AG20443 (cell line): Measurements from ENCODE around the gene TXNL1.
A peak's percentile ranks its signal among the peaks of the same experiment; 100 is the strongest.
"Not testable (repeated sequence)": the region's sequence is repeated elsewhere in the genome, so short reads cannot be mapped to it uniquely, and the experiment has no call there.

ENCODE experiments used
- DNase-seq: peaks from one replicate; pipeline ENCODE4 v3.0.0; 2012; ENCODE audit warnings: low spot score, mixed read lengths

Gene TXNL1

GRCh38 chr18:56638232-56639103 lies at the start of gene TXNL1:
Gene TXNL1 (minus strand): TSS chr18:56638592. CDS start chr18:56638440, 152 bp downstream.
- DNase-seq, result peak; percentile 99

GRCh38 chr18:56684277-56684676 lies 45.9 kb upstream of the TXNL1 start:
- no peak for DNase-seq

GRCh38 chr18:56678836-56679565 lies 40.6 kb upstream of the TXNL1 start:
- no peak for DNase-seq

GRCh38 chr18:56676639-56677038 lies 38.2 kb upstream of the TXNL1 start:
- DNase-seq, result no peak

- DNase-seq, result no peak
These were observed 34.6 kb upstream of the TXNL1 start for GRCh38 chr18:56672981-56673380.

- no peak for DNase-seq
These were observed 34.0 kb upstream of the TXNL1 start for GRCh38 chr18:56672391-56672790.

GRCh38 chr18:56662902-56663301 lies 24.5 kb upstream of the TXNL1 start:
- no peak for DNase-seq

GRCh38 chr18:56662502-56662901 lies 24.1 kb upstream of the TXNL1 start:
- DNase-seq, result no peak

- DNase-seq, result no peak
These were observed 23.6 kb upstream of the TXNL1 start for GRCh38 chr18:56662063-56662408.

GRCh38 chr18:56661360-56662062 lies 23.1 kb upstream of the TXNL1 start:
- DNase-seq, result no peak

GRCh38 chr18:56660655-56661054 lies 22.3 kb upstream of the TXNL1 start:
- DNase-seq, result no peak

- no peak for DNase-seq
These were observed 20.7 kb upstream of the TXNL1 start for GRCh38 chr18:56659111-56659510.

GRCh38 chr18:56658261-56658660 lies 19.9 kb upstream of the TXNL1 start:
- DNase-seq, result no peak

GRCh38 chr18:56654280-56654679 lies 15.9 kb upstream of the TXNL1 start:
- not testable (repeated sequence) for DNase-seq

GRCh38 chr18:56652802-56653201 lies 14.4 kb upstream of the TXNL1 start:
- DNase-seq, result no peak

- DNase-seq, result peak; percentile 8
These were observed 13.3 kb upstream of the TXNL1 start for GRCh38 chr18:56651771-56652092.

GRCh38 chr18:56650944-56651770 lies 12.8 kb upstream of the TXNL1 start, which contains the start of gene WDR7:
Gene WDR7 (plus strand): TSS chr18:56651359. CDS start chr18:56672516, 21,157 bp downstream.
- peak; percentile 93 for DNase-seq

- DNase-seq, result no peak
These were observed 11.6 kb upstream of the TXNL1 start for GRCh38 chr18:56649996-56650395.

GRCh38 chr18:56647951-56648893 lies 9.8 kb upstream of the TXNL1 start:
- no peak for DNase-seq

- no peak for DNase-seq
These were observed 8.7 kb upstream of the TXNL1 start for GRCh38 chr18:56647071-56647470.
